Liver (tissue), 9 donors: ENCODE measurements around the gene KCNQ4. TPM values are rescaled to one million over a fixed set of nuclear protein-coding genes. Genes with fewer than 3 reads are reported as not detected.

Experiments used
- DNase-seq: peaks from one replicate; pipeline ENCODE4 v3.0.0-alpha.2; 2017; ENCODE audit warnings: low spot score
- H3K27ac ChIP-seq, 2 donors: one replicate each; pipeline ENCODE4 v1.7.0; 2013; ENCODE audit warnings: inconsistent platforms in 2 of 2, low read length in 2 of 2, control low read depth in 1 of 2, low read depth in 1 of 2, mild to moderate bottlenecking in 1 of 2
- H3K27me3 ChIP-seq, 4 donors: one replicate each; pipeline versions ENCODE4 v1.6.1 to v1.7.0; 2013; ENCODE audit warnings: low read length in 3 of 4, inconsistent platforms in 1 of 4, mild to moderate bottlenecking in 1 of 4, moderate library complexity in 1 of 4; ENCODE audit not compliant: control insufficient read depth in 4 of 4, insufficient read depth in 4 of 4
- H3K36me3 ChIP-seq, 4 donors: one replicate each; pipeline versions ENCODE4 v1.6.1 to v1.7.0; 2013; ENCODE audit warnings: low read length in 3 of 4, mild to moderate bottlenecking in 3 of 4, low read depth in 1 of 4, moderate library complexity in 1 of 4; ENCODE audit not compliant: control insufficient read depth in 4 of 4, insufficient read depth in 3 of 4
- H3K4me1 ChIP-seq, 4 donors: one replicate each; pipeline versions ENCODE4 v1.6.1 to v1.7.0; 2013; ENCODE audit warnings: low read length in 3 of 4, mild to moderate bottlenecking in 3 of 4, moderate library complexity in 1 of 4; ENCODE audit not compliant: control insufficient read depth in 4 of 4, insufficient read depth in 4 of 4
- H3K4me3 ChIP-seq, 3 donors: one replicate each; pipeline versions ENCODE4 v1.6.1 to v1.7.0; 2013; ENCODE audit warnings: low read length in 3 of 3, control low read depth in 1 of 3, low read depth in 1 of 3, mild to moderate bottlenecking in 1 of 3
- H3K9ac ChIP-seq, 2 donors: one replicate each; pipeline ENCODE4 v1.7.0; 2013; ENCODE audit warnings: low read length in 2 of 2, mild to moderate bottlenecking in 2 of 2, moderate library complexity in 2 of 2, control low read depth in 1 of 2, low read depth in 1 of 2
- H3K9me3 ChIP-seq, 4 donors: one replicate each; pipeline versions ENCODE4 v1.6.1 to v1.7.0; 2013; ENCODE audit warnings: low read length in 3 of 4; ENCODE audit not compliant: control insufficient read depth in 4 of 4
- ATF3 ChIP-seq: IDR thresholded peaks from 2 replicates; pipeline ENCODE4 v1.6.1; 2016; ENCODE audit warnings: antibody characterized with exemption
- CTCF ChIP-seq: fragments of 150-350 bp; IDR thresholded peaks from 2 replicates; pipeline ENCODE4 v1.5.1; 2017; ENCODE audit warnings: improper control_type of control experiment, low read depth, low read length; ENCODE audit not compliant: missing input control
- EGR1 ChIP-seq, 2 donors: IDR thresholded peaks; 2 replicates each; pipeline ENCODE4 v1.6.1; 2016 to 2018; ENCODE audit warnings: antibody characterized with exemption in 2 of 2, low read depth in 2 of 2
- FOXA1 ChIP-seq: IDR thresholded peaks from 2 replicates; pipeline ENCODE4 v1.6.1; 2016; ENCODE audit warnings: antibody characterized with exemption
- FOXA2 ChIP-seq: IDR thresholded peaks from 2 replicates; pipeline ENCODE4 v1.6.1; 2016; ENCODE audit warnings: antibody characterized with exemption
- GABPA ChIP-seq, 2 donors: IDR thresholded peaks in 1 of 2; conservative IDR thresholded peaks in 1 of 2; 2 replicates each; pipeline ENCODE4 v1.6.1; 2016; ENCODE audit warnings: antibody characterized with exemption in 2 of 2, mild to moderate bottlenecking in 1 of 2, moderate library complexity in 1 of 2
- HNF4A ChIP-seq, 2 donors: conservative IDR thresholded peaks; 2 replicates each; pipeline ENCODE4 v1.6.1; 2016; ENCODE audit warnings: antibody characterized with exemption in 2 of 2, mild to moderate bottlenecking in 2 of 2
- HNF4G ChIP-seq: IDR thresholded peaks from 2 replicates; pipeline ENCODE4 v1.6.1; 2016; ENCODE audit warnings: antibody characterized with exemption
- JUND ChIP-seq, 2 donors: IDR thresholded peaks; 2 replicates each; pipeline ENCODE4 v1.6.1; 2016; ENCODE audit warnings: antibody characterized with exemption in 2 of 2
- MAX ChIP-seq: IDR thresholded peaks from 2 replicates; pipeline ENCODE4 v1.6.1; 2016; ENCODE audit warnings: antibody characterized with exemption
- NR2F2 ChIP-seq: IDR thresholded peaks from 2 replicates; pipeline ENCODE4 v1.6.1; 2016; ENCODE audit warnings: antibody characterized with exemption
- RAD21 ChIP-seq, 2 donors: IDR thresholded peaks; 2 replicates each; pipeline ENCODE4 v1.6.1; 2016; ENCODE audit warnings: antibody characterized with exemption in 2 of 2, mild to moderate bottlenecking in 2 of 2
- REST ChIP-seq: IDR thresholded peaks from 2 replicates; pipeline ENCODE4 v1.6.1; 2016; ENCODE audit warnings: antibody characterized with exemption, mild to moderate bottlenecking
- RXRA ChIP-seq, 2 donors: IDR thresholded peaks; 2 replicates each; pipeline ENCODE4 v1.6.1; 2017 to 2018; ENCODE audit warnings: antibody characterized with exemption in 2 of 2, mild to moderate bottlenecking in 1 of 2
- SP1 ChIP-seq: IDR thresholded peaks from 2 replicates; pipeline ENCODE4 v1.6.1; 2018; ENCODE audit warnings: antibody characterized with exemption, mild to moderate bottlenecking
- TAF1 ChIP-seq: conservative IDR thresholded peaks from 2 replicates; pipeline ENCODE4 v1.6.1; 2016; ENCODE audit warnings: antibody characterized with exemption, mild to moderate bottlenecking
- YY1 ChIP-seq: IDR thresholded peaks from 2 replicates; pipeline ENCODE4 v1.6.1; 2016; ENCODE audit warnings: antibody characterized with exemption, mild to moderate bottlenecking
- ZBTB33 ChIP-seq: IDR thresholded peaks from 2 replicates; pipeline ENCODE4 v1.6.1; 2016; ENCODE audit warnings: antibody characterized with exemption
- WGBS: extraction: QIAGEN DNeasy Blood & Tissue Kit; methylation state at CpG from one replicate; pipeline ENCODE4 v1.1.7; 2013; 5-methylcytosine and 5-hydroxymethylcytosine counted together
- polyA plus RNA-seq, 2 donors: library from polyadenylated mRNA; stranded (reverse) in 1 of 2; unstranded in 1 of 2; fragments of 200-250 nt in 1 of 2; fragments of >200 nt in 1 of 2; fragmentation: Nextera tagmentation in 1 of 2; extraction: Ambion mirVana in 1 of 2; gene quantifications; one replicate each; pipeline versions ENCODE4 v1.2.1 to v1.2.3, GENCODE V29; 2013 to 2015
- total RNA-seq, 2 donors: library from RNA; depleted of rRNA; stranded (reverse); fragments of >200 nt; gene quantifications; one replicate each; pipeline ENCODE4 v1.2.3, GENCODE V29; 2014
- donor health status: healthy.
- donor health status: healthy.
- donor health status: healthy.
- donor health status: healthy.
- donor health status: healthy.

The KCNQ4 gene
- total and polyA plus RNA-seq, 4 donors, result 0.10 to 2.1 (median 0.27) TPM

GRCh38 chr1:40819101-40819500, 35.5 kb downstream of the KCNQ4 start (continued):
- TF ChIP-seq ZBTB33 (no peak), ATF3 (no peak), SP1 (no peak)

- no peak overlapping the region for H3K27ac ChIP-seq
- no peaks in the 10 kb centered on the region for H3K9me3 ChIP-seq
- no peak overlapping the region for H3K9ac ChIP-seq
- peak; percentile 67 for DNase-seq
- peaks cover 4 to 20% (median 12%) of the 10 kb centered on the region in 4 donors for H3K4me1 ChIP-seq
- H3K27me3 ChIP-seq, result no peaks in the 10 kb centered on the region
- TF ChIP-seq FOXA1 (no peak), GABPA (IDR thresholded peaks at IDR 0.05 in 1 of 2, conservative IDR thresholded peaks at IDR 0.05 in 1 of 2) (no peak), NR2F2 (peak; percentile 53), ZBTB33 (no peak), RXRA (IDR thresholded peaks at IDR 0.05) (peak; percentile 84 to 91), REST (no peak), SP1 (peak; percentile 78), EGR1 (IDR thresholded peaks at IDR 0.05; ENCODE audit: low read depth in 2 of 2) (no peak), HNF4G (peak; percentile 42), JUND (IDR thresholded peaks at IDR 0.05) (peak in 1 of 2 donors; percentile 41), CTCF (no peak), MAX (no peak), RAD21 (IDR thresholded peaks at IDR 0.05) (peak in 1 of 2 donors; percentile 64), ATF3 (no peak), FOXA2 (peak; percentile 42), HNF4A (conservative IDR thresholded peaks at IDR 0.05) (peak; percentile 79 to 80), TAF1 (no peak), YY1 (no peak)
- no peaks in the 10 kb centered on the region for H3K36me3 ChIP-seq
- WGBS, result 50% methylated on average over 3 of the region's 3 CpGs
- H3K4me3 ChIP-seq, result no peak overlapping the region
Measured at GRCh38 chr1:40820251-40820797, 36.7 kb downstream of the KCNQ4 start.
